GM21786 (cell line): ENCODE measurements around the gene CEP85L.
"Not testable (repeated sequence)": the region's sequence is repeated elsewhere in the genome, so short reads cannot be mapped to it uniquely, and the experiment has no call there.

Source experiments
- ATAC-seq: cut with Tn5 transposase; IDR thresholded peaks from one replicate; pipeline ENCODE4 v1.9.1; 2021; ENCODE audit not compliant: unreplicated experiment

CEP85L gene

GRCh38 chr6:118434147-118434546, 217.2 kb downstream of the CEP85L start:
- ATAC-seq: not testable (repeated sequence)

GRCh38 chr6:118421312-118421711, 230.1 kb downstream of the CEP85L start:
- not testable (repeated sequence) for ATAC-seq

- no peak for ATAC-seq
Measured at GRCh38 chr6:118419448-118420394, 231.7 kb downstream of the CEP85L start.
